SK-N-SH treated with all-trans-retinoic acid at 6 μM for 48 hours (cell line): ENCODE data around the gene HP1BP3.

Source experiments
- ATAC-seq: fragments of 200-7000 bp; cut with Tn5 transposase; 3 replicates; pipeline ENCODE4 v1.9.1; 2020; ENCODE audit warnings: mild to moderate bottlenecking, moderate library complexity
- BACH2 ChIP-seq: fragments of 250-450 bp; sonication (Bioruptor Pico); IDR thresholded peaks from 2 replicates; pipeline ENCODE4 v1.9.0; 2021; ENCODE audit warnings: mild to moderate bottlenecking, borderline replicate concordance
- CREB5 ChIP-seq: fragments of 250-450 bp; sonication (Bioruptor Pico); IDR thresholded peaks from 2 replicates; pipeline ENCODE4 v1.5.1; 2020; ENCODE audit warnings: low read depth, mild to moderate bottlenecking, moderate library complexity
- CSRNP3 ChIP-seq: fragments of 250-450 bp; sonication (Bioruptor Pico); IDR thresholded peaks from 2 replicates; pipeline ENCODE4 v1.5.1; 2021; ENCODE audit warnings: mild to moderate bottlenecking, moderate library complexity
- ESRRG ChIP-seq: fragments of 250-450 bp; sonication (Bioruptor Pico); IDR thresholded peaks from 2 replicates; pipeline ENCODE4 v1.6.1; 2021; ENCODE audit warnings: mild to moderate bottlenecking
- ISL1 ChIP-seq: fragments of 250-450 bp; sonication (Bioruptor Pico); IDR thresholded peaks from 2 replicates; pipeline ENCODE4 v2.1.2; 2022; ENCODE audit warnings: mild to moderate bottlenecking, moderate library complexity
- PATZ1 ChIP-seq: fragments of 250-450 bp; sonication (Bioruptor Pico); IDR thresholded peaks from 2 replicates; pipeline ENCODE4 v1.8.0; 2020; ENCODE audit warnings: mild to moderate bottlenecking, moderate library complexity, borderline replicate concordance
- POU6F1 ChIP-seq: fragments of 250-450 bp; sonication (Bioruptor Pico); IDR thresholded peaks from 2 replicates; pipeline ENCODE4 v1.8.0; 2021; ENCODE audit warnings: low read depth, mild to moderate bottlenecking, moderate library complexity, borderline replicate concordance
- PPARA ChIP-seq: fragments of 250-450 bp; sonication (Bioruptor Pico); IDR thresholded peaks from 2 replicates; pipeline ENCODE4 v1.5.0; 2020; ENCODE audit warnings: mild to moderate bottlenecking, borderline replicate concordance
- RARB ChIP-seq: fragments of 250-450 bp; sonication (Bioruptor Pico); IDR thresholded peaks from 2 replicates; pipeline ENCODE4 v1.8.0; 2021; ENCODE audit warnings: mild to moderate bottlenecking, moderate library complexity
- SNAI2 ChIP-seq: fragments of 250-450 bp; sonication (Bioruptor Pico); IDR thresholded peaks from 2 replicates; pipeline ENCODE4 v1.5.0; 2020; ENCODE audit warnings: mild to moderate bottlenecking, moderate library complexity
- TOX ChIP-seq: fragments of 250-450 bp; sonication (Bioruptor Pico); IDR thresholded peaks from 2 replicates; pipeline ENCODE4 v1.8.0; 2021; ENCODE audit warnings: mild to moderate bottlenecking, moderate library complexity, borderline replicate concordance
- TSHZ2 ChIP-seq: fragments of 250-450 bp; sonication (Bioruptor Pico); IDR thresholded peaks from 2 replicates; pipeline ENCODE4 v1.5.0; 2020; ENCODE audit warnings: mild to moderate bottlenecking, moderate library complexity
- ZC3H10 ChIP-seq: fragments of 250-450 bp; sonication (Bioruptor Pico); IDR thresholded peaks from 2 replicates; pipeline ENCODE4 v1.5.1; 2021; ENCODE audit warnings: mild to moderate bottlenecking, moderate library complexity
- ZFP30 ChIP-seq: fragments of 450-650 bp; formaldehyde crosslinking; IDR thresholded peaks from 2 replicates; pipeline ENCODE4 v1.5.0; 2022; ENCODE audit warnings: mild to moderate bottlenecking, moderate library complexity
- ZNF565 ChIP-seq: fragments of 450-650 bp; formaldehyde crosslinking; conservative IDR thresholded peaks from 2 replicates; pipeline ENCODE4 v1.5.0; 2020; ENCODE audit warnings: low read depth, mild to moderate bottlenecking, moderate library complexity
- ZNF8 ChIP-seq: fragments of 450-650 bp; formaldehyde crosslinking; IDR thresholded peaks from 2 replicates; pipeline ENCODE4 v1.5.0; 2020; ENCODE audit warnings: mild to moderate bottlenecking, moderate library complexity

The HP1BP3 gene

GRCh38 chr1:20730690-20731056 lies 56.4 kb downstream of the HP1BP3 start:
- TF ChIP-seq ISL1 (CRISPR knock-in tag) (no peak), ZFP30 (CRISPR knock-in tag) (no peak), POU6F1 (no peak), PATZ1 (CRISPR knock-in tag) (no peak), TSHZ2 (no peak)
- no peak for ATAC-seq

GRCh38 chr1:20729990-20730689 lies 57.0 kb downstream of the HP1BP3 start:
- TF ChIP-seq TOX (CRISPR knock-in tag) (no peak), TSHZ2 (no peak), ZFP30 (CRISPR knock-in tag) (no peak), PPARA (CRISPR knock-in tag) (no peak), PATZ1 (CRISPR knock-in tag) (no peak), RARB (no peak), BACH2 (no peak), ESRRG (CRISPR knock-in tag) (no peak), ZNF8 (no peak)
- ATAC-seq: no peak

- no peak for ATAC-seq
These were observed 57.8 kb downstream of the HP1BP3 start for GRCh38 chr1:20729155-20729931.

GRCh38 chr1:20728371-20729154 lies 58.5 kb downstream of the HP1BP3 start:
- ATAC-seq: no peak
- TF ChIP-seq BACH2: no peak
- no peak for TF ChIP-seq CSRNP3 (CRISPR knock-in tag)
- TF ChIP-seq TOX (CRISPR knock-in tag): no peak
- no peak for TF ChIP-seq ZNF565 (CRISPR knock-in tag)
- TF ChIP-seq ESRRG (CRISPR knock-in tag): no peak
- TF ChIP-seq SNAI2 (CRISPR knock-in tag): no peak
- TF ChIP-seq CREB5 (CRISPR knock-in tag): no peak
- no peak for TF ChIP-seq ZFP30 (CRISPR knock-in tag)
- TF ChIP-seq ISL1 (CRISPR knock-in tag): no peak
- TF ChIP-seq RARB: no peak

More at GRCh38 chr1:20729155-20729931, 57.8 kb downstream of the HP1BP3 start:
- TF ChIP-seq TOX (CRISPR knock-in tag) (no peak), ESRRG (CRISPR knock-in tag) (no peak), BACH2 (no peak), SNAI2 (CRISPR knock-in tag) (no peak), ZC3H10 (CRISPR knock-in tag) (no peak)
